Duodenal mucosa (tissue), 2 donors: ENCODE data around the gene WWOX.

Experiments
- H3K27ac ChIP-seq: one replicate; pipeline ENCODE4 v1.7.0; 2013; ENCODE audit warnings: low read depth, low read length
- H3K27me3 ChIP-seq, 2 donors: one replicate each; pipeline ENCODE4 v1.7.0; 2013; ENCODE audit warnings: low read length in 2 of 2, control low read depth in 1 of 2; ENCODE audit not compliant: insufficient read depth in 2 of 2, control insufficient read depth in 1 of 2
- H3K36me3 ChIP-seq, 2 donors: one replicate each; pipeline ENCODE4 v1.7.0; 2013; ENCODE audit warnings: low read length in 2 of 2, control low read depth in 1 of 2; ENCODE audit not compliant: insufficient read depth in 2 of 2, control insufficient read depth in 1 of 2
- H3K4me1 ChIP-seq, 2 donors: one replicate each; pipeline ENCODE4 v1.7.0; 2013; ENCODE audit warnings: low read length in 2 of 2, control low read depth in 1 of 2; ENCODE audit not compliant: insufficient read depth in 2 of 2, control insufficient read depth in 1 of 2
- H3K4me3 ChIP-seq, 2 donors: one replicate each; pipeline ENCODE4 v1.7.0; 2013; ENCODE audit warnings: low read length in 2 of 2, low read depth in 1 of 2
- H3K9ac ChIP-seq, 2 donors: one replicate each; pipeline ENCODE4 v1.7.0; 2013; ENCODE audit warnings: low read length in 2 of 2, low read depth in 1 of 2
- H3K9me3 ChIP-seq, 2 donors: one replicate each; pipeline ENCODE4 v1.7.0; 2013; ENCODE audit warnings: low read length in 2 of 2, control low read depth in 1 of 2; ENCODE audit not compliant: control insufficient read depth in 1 of 2

WWOX gene

GRCh38 chr16:78916928-78917545, 817.6 kb downstream of the WWOX start:
- Histone ChIP-seq H3K4me1 (peaks cover 3 to 8% of the 10 kb centered on the region in 2 donors), H3K27me3 (no peaks in the 10 kb centered on the region), H3K27ac (no peak overlapping the region), H3K4me3 (no peak overlapping the region), H3K9me3 (peaks cover 5 to 10% of the 10 kb centered on the region in 2 donors), H3K36me3 (no peaks in the 10 kb centered on the region), H3K9ac (no peak overlapping the region)

- Histone ChIP-seq H3K27ac (no peak overlapping the region), H3K27me3 (no peaks in the 10 kb centered on the region), H3K9ac (no peak overlapping the region), H3K4me3 (no peak overlapping the region), H3K36me3 (no peaks in the 10 kb centered on the region), H3K4me1 (no peaks in the 10 kb centered on the region), H3K9me3 (peaks cover 6 to 12% of the 10 kb centered on the region in 2 donors)
These were observed 819.4 kb downstream of the WWOX start for GRCh38 chr16:78918805-78919305.

GRCh38 chr16:78919852-78920251, 820.4 kb downstream of the WWOX start:
- Histone ChIP-seq H3K9me3 (peaks cover 6 to 12% of the 10 kb centered on the region in 2 donors), H3K4me3 (no peak overlapping the region), H3K36me3 (no peaks in the 10 kb centered on the region), H3K27ac (no peak overlapping the region), H3K9ac (no peak overlapping the region), H3K4me1 (no peaks in the 10 kb centered on the region), H3K27me3 (no peaks in the 10 kb centered on the region)

GRCh38 chr16:78920621-78921020, 821.2 kb downstream of the WWOX start:
- Histone ChIP-seq H3K9me3 (peaks cover 6 to 12% of the 10 kb centered on the region in 2 donors), H3K27me3 (no peaks in the 10 kb centered on the region), H3K4me1 (no peaks in the 10 kb centered on the region), H3K9ac (no peak overlapping the region), H3K27ac (no peak overlapping the region), H3K4me3 (no peak overlapping the region), H3K36me3 (no peaks in the 10 kb centered on the region)

GRCh38 chr16:78925083-78925767, 825.8 kb downstream of the WWOX start:
- H3K27ac ChIP-seq = no peak overlapping the region
- H3K4me3 ChIP-seq = no peak overlapping the region
- no peaks in the 10 kb centered on the region for H3K36me3 ChIP-seq
- no peaks in the 10 kb centered on the region for H3K4me1 ChIP-seq
- no peak overlapping the region for H3K9ac ChIP-seq
- no peaks in the 10 kb centered on the region for H3K27me3 ChIP-seq
- peaks cover 6 to 12% of the 10 kb centered on the region in 2 donors for H3K9me3 ChIP-seq

GRCh38 chr16:78926723-78927210, 827.3 kb downstream of the WWOX start:
- Histone ChIP-seq H3K27me3 (no peaks in the 10 kb centered on the region), H3K4me1 (no peaks in the 10 kb centered on the region), H3K9me3 (peaks cover 3 to 5% of the 10 kb centered on the region in 2 donors), H3K4me3 (no peak overlapping the region), H3K36me3 (no peaks in the 10 kb centered on the region), H3K27ac (no peak overlapping the region), H3K9ac (no peak overlapping the region)

- Histone ChIP-seq H3K27me3 (no peaks in the 10 kb centered on the region), H3K9ac (no peak overlapping the region), H3K27ac (no peak overlapping the region), H3K4me1 (no peaks in the 10 kb centered on the region), H3K9me3 (no peaks in the 10 kb centered on the region), H3K4me3 (no peak overlapping the region), H3K36me3 (no peaks in the 10 kb centered on the region)
These were observed 828.3 kb downstream of the WWOX start for GRCh38 chr16:78927766-78928165.

GRCh38 chr16:78929841-78930240, 830.4 kb downstream of the WWOX start:
- Histone ChIP-seq H3K9ac (no peak overlapping the region), H3K27ac (no peak overlapping the region), H3K4me3 (no peak overlapping the region), H3K36me3 (no peaks in the 10 kb centered on the region), H3K27me3 (no peaks in the 10 kb centered on the region), H3K4me1 (no peaks in the 10 kb centered on the region), H3K9me3 (no peaks in the 10 kb centered on the region)

GRCh38 chr16:78930561-78930960, 831.1 kb downstream of the WWOX start:
- Histone ChIP-seq H3K9ac (no peak overlapping the region), H3K27ac (no peak overlapping the region), H3K36me3 (no peaks in the 10 kb centered on the region), H3K4me3 (no peak overlapping the region), H3K9me3 (no peaks in the 10 kb centered on the region), H3K27me3 (no peaks in the 10 kb centered on the region), H3K4me1 (no peaks in the 10 kb centered on the region)

- Histone ChIP-seq H3K27ac (no peak overlapping the region), H3K4me3 (no peak overlapping the region), H3K9ac (no peak overlapping the region), H3K9me3 (no peaks in the 10 kb centered on the region), H3K36me3 (no peaks in the 10 kb centered on the region), H3K4me1 (no peaks in the 10 kb centered on the region), H3K27me3 (no peaks in the 10 kb centered on the region)
These were observed 831.8 kb downstream of the WWOX start for GRCh38 chr16:78931267-78931666.
